CD14-positive monocyte (primary cell): ENCODE results near the gene INIP. TPM values are rescaled to one million over a fixed set of nuclear protein-coding genes. Genes with fewer than 3 reads are reported as not detected.
A peak's percentile ranks its signal among the peaks of the same experiment; 100 is the strongest.
"Not testable (repeated sequence)": the region's sequence is repeated elsewhere in the genome, so short reads cannot be mapped to it uniquely, and the experiment has no call there.

Experiments
- DNase-seq, 3 donors: peaks; one replicate each; pipeline ENCODE4 v3.0.0-alpha.2; 2011 to 2022
- H2AFZ ChIP-seq: 2 replicates; pipeline ENCODE4 v1.6.0; 2012; ENCODE audit warnings: mild to moderate bottlenecking, low read depth, low read length, inconsistent platforms; ENCODE audit not compliant: insufficient read depth, poor library complexity, severe bottlenecking
- H3K27ac ChIP-seq, 2 donors: 1 replicate in 1 of 2; 2 replicates in 1 of 2; pipeline ENCODE4 v1.5.1; 2012 to 2013; ENCODE audit warnings: low read length in 2 of 2, control low read depth in 1 of 2, inconsistent platforms in 1 of 2, low read depth in 1 of 2, mild to moderate bottlenecking in 1 of 2
- H3K27me3 ChIP-seq, 2 donors: one replicate each; pipeline versions ENCODE4 v1.6.0 to v1.6.1; 2011 to 2013; ENCODE audit warnings: low read length in 2 of 2; ENCODE audit not compliant: control insufficient read depth in 2 of 2, insufficient read depth in 2 of 2
- H3K36me3 ChIP-seq, 2 donors: replicated peaks in 1 of 2; 1 replicate in 1 of 2; 2 replicates in 1 of 2; pipeline versions ENCODE4 v1.5.1 to v1.6.1; 2012 to 2013; ENCODE audit warnings: low read length in 2 of 2, control low read depth in 1 of 2, inconsistent platforms in 1 of 2, mild to moderate bottlenecking in 1 of 2; ENCODE audit not compliant: insufficient read depth in 2 of 2, control insufficient read depth in 1 of 2
- H3K4me1 ChIP-seq, 2 donors: 1 replicate in 1 of 2; 2 replicates in 1 of 2; pipeline versions ENCODE4 v1.5.1 to v1.6.1; 2012 to 2013; ENCODE audit warnings: low read length in 2 of 2, control low read depth in 1 of 2, inconsistent platforms in 1 of 2, mild to moderate bottlenecking in 1 of 2, moderate library complexity in 1 of 2; ENCODE audit not compliant: insufficient read depth in 2 of 2, control insufficient read depth in 1 of 2
- H3K4me2 ChIP-seq: replicated peaks from 2 replicates; pipeline ENCODE3; 2012; ENCODE audit warnings: low read length, moderate library complexity, mild to moderate bottlenecking; ENCODE audit not compliant: poor library complexity, severe bottlenecking; ENCODE audit errors: extremely low read depth
- H3K4me3 ChIP-seq, 3 experiments: fragments of 200-600 bp in 1 of 3; sonication (generic) in 1 of 3; replicated peaks in 1 of 3; 1 replicate in 2 of 3; 2 replicates in 1 of 3; pipeline ENCODE4 v1.5.1; 2011 to 2013; ENCODE audit warnings: low read length in 3 of 3, mild to moderate bottlenecking in 3 of 3, control low read depth in 2 of 3, low read depth in 2 of 3, inconsistent platforms in 1 of 3, moderate library complexity in 1 of 3
- H3K79me2 ChIP-seq: 2 replicates; pipeline ENCODE4 v1.6.0; 2012; ENCODE audit warnings: mild to moderate bottlenecking, control low read depth, inconsistent platforms, low read length, moderate library complexity; ENCODE audit not compliant: insufficient read depth
- H3K9ac ChIP-seq: 2 replicates; pipeline ENCODE4 v1.6.0; 2017; ENCODE audit warnings: low read length, mild to moderate bottlenecking; ENCODE audit not compliant: insufficient read depth, poor library complexity, severe bottlenecking
- H3K9me3 ChIP-seq, 2 donors: replicated peaks in 1 of 2; 1 replicate in 1 of 2; 2 replicates in 1 of 2; pipeline versions ENCODE4 v1.5.1 to v1.6.1; 2012 to 2013; ENCODE audit warnings: low read length in 2 of 2, control low read depth in 1 of 2; ENCODE audit not compliant: control insufficient read depth in 1 of 2, insufficient read depth in 1 of 2
- H4K20me1 ChIP-seq: 2 replicates; pipeline ENCODE4 v1.6.0; 2012; ENCODE audit warnings: mild to moderate bottlenecking, low read length, control low read depth, moderate library complexity; ENCODE audit not compliant: insufficient read depth
- H3K27ac Mint-ChIP-seq, 7 donors: one replicate each; pipeline ENCODE4 v1.8.0; 2020; ENCODE audit warnings: mild to moderate bottlenecking in 7 of 7, mixed read lengths in 7 of 7, moderate library complexity in 6 of 7, inconsistent platforms in 2 of 7
- H3K27me3 Mint-ChIP-seq, 3 donors: one replicate each; pipeline ENCODE4 v1.8.0; 2021 to 2022; ENCODE audit warnings: low read depth in 3 of 3, mild to moderate bottlenecking in 3 of 3, mixed read lengths in 3 of 3, moderate library complexity in 3 of 3, inconsistent platforms in 1 of 3
- H3K36me3 Mint-ChIP-seq, 2 donors: one replicate each; pipeline ENCODE4 v1.8.0; 2020; ENCODE audit warnings: mixed read lengths in 2 of 2, inconsistent platforms in 1 of 2, mild to moderate bottlenecking in 1 of 2
- H3K4me1 Mint-ChIP-seq: one replicate; pipeline ENCODE4 v1.8.0; 2020; ENCODE audit warnings: mild to moderate bottlenecking, mixed read lengths
- H3K4me3 Mint-ChIP-seq, 2 donors: one replicate each; pipeline ENCODE4 v1.8.0; 2020; ENCODE audit warnings: mild to moderate bottlenecking in 2 of 2, mixed read lengths in 2 of 2, moderate library complexity in 1 of 2
- H3K9me3 Mint-ChIP-seq, 7 donors: one replicate each; pipeline ENCODE4 v1.8.0; 2020 to 2022; ENCODE audit warnings: mixed read lengths in 7 of 7, mild to moderate bottlenecking in 6 of 7, moderate library complexity in 6 of 7, inconsistent platforms in 2 of 7
- CTCF ChIP-seq: fragments of 200-600 bp; IDR thresholded peaks from one replicate; pipeline ENCODE4 v1.8.0; 2022; ENCODE audit warnings: antibody characterized with exemption, mild to moderate bottlenecking
- WGBS: methylation state at CpG from one replicate; pipeline ENCODE4 v1.1.5; 2013; ENCODE audit warnings: missing lambda C conversion rate; ENCODE audit not compliant: insufficient coverage; 5-methylcytosine and 5-hydroxymethylcytosine counted together
- intact Hi-C, 2 donors: fragments of 100-400 bp; cut with micrococcal nuclease; formaldehyde crosslinking; loops; one replicate each; pipeline versions ENCODE4 v1.15.0 to v1.15.1; 2023
- polyA plus RNA-seq, 3 donors: library from polyadenylated mRNA; depleted of rRNA in 1 of 3; unstranded in 2 of 3; stranded (reverse) in 1 of 3; fragments of 300-500 nt in 2 of 3; fragments of >200 nt in 1 of 3; fragmentation: Illumina TruSeq in 2 of 3; gene quantifications; 1 replicate in 2 of 3; 2 replicates in 1 of 3; pipeline ENCODE4 v1.2.3, GENCODE V29; 2012 to 2021

Gene INIP
- polyA plus RNA-seq, 3 donors: 10.7 to 53.0 (median 49.0) TPM

GRCh38 chr9:112725961-112726360 is 8.0 kb upstream of the INIP start:
- H3K4me3 Mint-ChIP-seq: no peak overlapping the region
- peaks cover 27% of the 10 kb centered on the region for H3K4me1 Mint-ChIP-seq
- H3K36me3 ChIP-seq: no peaks in the 10 kb centered on the region
- peak overlapping the region; percentile 72 to 98 (median 97) for H3K27ac Mint-ChIP-seq
- no peak overlapping the region for H3K9ac ChIP-seq
- peak overlapping the region; percentile 77 for H2AFZ ChIP-seq
- peaks cover 29 to 35% of the 10 kb centered on the region in 2 donors for H3K4me1 ChIP-seq
- WGBS: 100% methylated on average over 1 of the region's 3 CpGs
- H3K79me2 ChIP-seq: no peaks in the 10 kb centered on the region
- H3K4me2 ChIP-seq: peak overlapping the region; percentile 29
- H3K9me3 Mint-ChIP-seq: peaks cover 0 to 5% (median 0%) of the 10 kb centered on the region in 7 donors
- no peaks in the 10 kb centered on the region for H3K9me3 ChIP-seq
- no peak for DNase-seq
- no peaks in the 10 kb centered on the region for H3K27me3 ChIP-seq
- intact Hi-C loops: no loop called here
- peak overlapping the region; percentile 93 to 94 for H3K27ac ChIP-seq
- no peaks in the 10 kb centered on the region for H3K36me3 Mint-ChIP-seq
- no peaks in the 10 kb centered on the region for H4K20me1 ChIP-seq
- peak overlapping the region in 1 of 3 experiments; percentile 40 for H3K4me3 ChIP-seq
- H3K27me3 Mint-ChIP-seq: no peaks in the 10 kb centered on the region
- no peak for TF ChIP-seq CTCF

- H3K4me1 Mint-ChIP-seq: peaks cover 22% of the 10 kb centered on the region
- H3K9ac ChIP-seq, H3K27me3 Mint-ChIP-seq, H3K27ac ChIP-seq, DNase-seq, H3K9me3 ChIP-seq, H3K4me3 Mint-ChIP-seq, H3K79me2 ChIP-seq, H3K4me3 ChIP-seq, H3K27me3 ChIP-seq, H3K36me3 ChIP-seq, H3K27ac Mint-ChIP-seq, intact Hi-C loops, H2AFZ ChIP-seq, H3K9me3 Mint-ChIP-seq, H3K36me3 Mint-ChIP-seq, H4K20me1 ChIP-seq, H3K4me2 ChIP-seq: not testable (repeated sequence)
- WGBS: no CpG with 5 or more reads among the region's 3 CpGs
- peaks cover 24 to 29% of the 10 kb centered on the region in 2 donors for H3K4me1 ChIP-seq
Measured at GRCh38 chr9:112722749-112723148, 4.8 kb upstream of the INIP start.
